Uterus (tissue), 4 donors: ENCODE results near the gene ADM5. TPM values are rescaled to one million over a fixed set of nuclear protein-coding genes. Genes with fewer than 3 reads are reported as not detected.
A peak's percentile ranks its signal among the peaks of the same experiment; 100 is the strongest.

Source experiments
- DNase-seq, 2 donors: peaks; one replicate each; pipeline ENCODE4 v3.0.0-alpha.2; 2019 to 2020
- H3K27ac ChIP-seq, 2 donors: fragments of 200-600 bp; sonication (generic); 1 replicate in 1 of 2; 2 replicates in 1 of 2; pipeline ENCODE4 v1.5.1; 2016 to 2018
- H3K27me3 ChIP-seq, 2 donors: fragments of 200-600 bp; sonication (generic); one replicate each; pipeline ENCODE4 v1.5.1; 2018 to 2019; ENCODE audit warnings: control low read depth in 1 of 2
- H3K36me3 ChIP-seq, 2 donors: fragments of 200-600 bp; sonication (generic); one replicate each; pipeline ENCODE4 v1.5.1; 2019; ENCODE audit warnings: control low read depth in 1 of 2
- H3K4me1 ChIP-seq, 2 donors: fragments of 200-600 bp; sonication (generic); one replicate each; pipeline ENCODE4 v1.5.1; 2018 to 2019; ENCODE audit warnings: control low read depth in 1 of 2
- H3K4me3 ChIP-seq, 2 donors: fragments of 200-600 bp; sonication (generic); 1 replicate in 1 of 2; 2 replicates in 1 of 2; pipeline ENCODE4 v1.5.1; 2018 to 2019; ENCODE audit warnings: mild to moderate bottlenecking in 1 of 2
- H3K9me3 ChIP-seq, 2 donors: fragments of 200-600 bp; sonication (generic); one replicate each; pipeline ENCODE4 v1.5.1; 2019; ENCODE audit warnings: control low read depth in 1 of 2
- POLR2A ChIP-seq, 2 donors: fragments of 450-650 bp; IDR thresholded peaks; one replicate each; pipeline ENCODE4 v1.6.1; 2016; ENCODE audit warnings: antibody characterized with exemption in 2 of 2, mild to moderate bottlenecking in 1 of 2, moderate library complexity in 1 of 2
- intact Hi-C: fragments of 100-400 bp; cut with DNase I; formaldehyde crosslinking; loops from one replicate; pipeline ENCODE4 v1.15.1; 2023; ENCODE audit warnings: low total_unique reads
- total RNA-seq, 4 donors: library from RNA; depleted of rRNA in 3 of 4; stranded (reverse); fragments of >200 nt in 3 of 4; gene quantifications; one replicate each; pipeline versions ENCODE4 v1.1.0 to v1.2.4, GENCODE V29; 2014 to 2023
- TF ChIP-seq, protein P1 (sequence below), 4 experiments: fragments of 200-600 bp in 2 of 4; fragments of 450-650 bp in 2 of 4; sonication (generic) in 2 of 4; IDR thresholded peaks; one replicate each; pipeline ENCODE4 v1.5.1; 2016 to 2019; ENCODE audit warnings: antibody characterized with exemption in 4 of 4, mild to moderate bottlenecking in 2 of 4, moderate library complexity in 1 of 4
- donor health status: DM: yes; HTN: yes; CAD: no.

The ADM5 gene, protein sequence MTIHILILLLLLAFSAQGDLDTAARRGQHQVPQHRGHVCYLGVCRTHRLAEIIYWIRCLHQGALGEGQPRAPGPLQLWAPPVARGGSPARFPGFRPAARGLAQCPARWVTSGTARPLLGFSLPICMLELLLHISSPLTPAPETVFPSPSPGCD
- 1 to 10 TPM in 3 of 4 donors, not detected in 1; 1.3 to 6.0 (median 1.5) TPM for total RNA-seq

DNA sequence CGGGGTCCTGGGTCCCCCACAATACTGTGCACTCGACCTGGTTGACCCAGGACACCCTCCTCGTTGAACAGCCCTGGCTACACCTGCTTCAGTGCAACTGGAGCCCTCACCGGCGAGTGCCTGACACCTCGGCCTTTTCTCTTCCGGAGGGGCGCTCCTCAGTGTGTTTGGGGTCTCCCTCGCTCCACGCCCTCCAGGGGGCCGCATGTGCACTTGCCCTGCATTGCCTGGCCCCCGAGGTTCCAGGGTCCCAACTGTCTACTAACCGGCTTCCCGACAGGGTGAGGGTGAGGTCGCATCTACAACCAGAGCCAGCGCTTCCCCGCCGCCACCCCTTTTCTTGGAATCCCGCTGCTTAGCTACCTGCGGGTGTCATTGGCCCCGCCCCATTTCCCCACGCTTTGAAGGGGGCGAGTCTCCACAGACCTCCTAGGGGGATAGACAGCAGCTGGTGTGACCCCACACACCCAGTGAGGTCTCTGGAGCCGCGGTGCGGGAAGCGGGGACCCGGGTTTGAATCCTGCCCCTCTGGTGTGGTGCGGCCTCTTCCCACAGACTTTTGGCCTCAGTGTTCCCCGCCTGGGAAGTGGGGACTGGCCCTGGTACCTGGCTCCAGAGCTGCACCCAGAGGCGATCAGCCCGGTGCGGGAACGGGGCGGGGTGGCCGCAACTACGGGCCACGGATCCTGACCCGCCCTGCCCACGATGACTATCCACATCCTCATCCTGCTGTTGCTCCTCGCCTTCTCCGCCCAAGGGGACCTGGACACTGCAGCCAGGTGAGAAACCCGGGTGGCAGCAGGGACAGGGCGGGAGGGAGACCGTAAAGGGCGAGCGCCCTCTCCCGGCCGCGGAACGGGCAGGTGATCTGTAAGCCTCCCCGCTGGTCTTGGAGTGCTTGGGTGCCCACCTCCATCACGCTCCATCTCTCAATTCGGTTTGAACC, at the start of gene ADM5:
Gene ADM5, plus strand, starts transcription at position 462 of the 946 bp plus-strand sequence. Its CDS starts 244 bp downstream, at position 706.
- no peaks in the 10 kb centered on the region for H3K27me3 ChIP-seq
- H3K4me1 ChIP-seq = peaks cover 0 to 7% of the 10 kb centered on the region in 2 donors
- H3K36me3 ChIP-seq = no peaks in the 10 kb centered on the region
- intact Hi-C loops = no loop called here
- peak within 1 kb of the TSS; percentile 71 to 77 for H3K27ac ChIP-seq
- TF ChIP-seq, protein P1, sequence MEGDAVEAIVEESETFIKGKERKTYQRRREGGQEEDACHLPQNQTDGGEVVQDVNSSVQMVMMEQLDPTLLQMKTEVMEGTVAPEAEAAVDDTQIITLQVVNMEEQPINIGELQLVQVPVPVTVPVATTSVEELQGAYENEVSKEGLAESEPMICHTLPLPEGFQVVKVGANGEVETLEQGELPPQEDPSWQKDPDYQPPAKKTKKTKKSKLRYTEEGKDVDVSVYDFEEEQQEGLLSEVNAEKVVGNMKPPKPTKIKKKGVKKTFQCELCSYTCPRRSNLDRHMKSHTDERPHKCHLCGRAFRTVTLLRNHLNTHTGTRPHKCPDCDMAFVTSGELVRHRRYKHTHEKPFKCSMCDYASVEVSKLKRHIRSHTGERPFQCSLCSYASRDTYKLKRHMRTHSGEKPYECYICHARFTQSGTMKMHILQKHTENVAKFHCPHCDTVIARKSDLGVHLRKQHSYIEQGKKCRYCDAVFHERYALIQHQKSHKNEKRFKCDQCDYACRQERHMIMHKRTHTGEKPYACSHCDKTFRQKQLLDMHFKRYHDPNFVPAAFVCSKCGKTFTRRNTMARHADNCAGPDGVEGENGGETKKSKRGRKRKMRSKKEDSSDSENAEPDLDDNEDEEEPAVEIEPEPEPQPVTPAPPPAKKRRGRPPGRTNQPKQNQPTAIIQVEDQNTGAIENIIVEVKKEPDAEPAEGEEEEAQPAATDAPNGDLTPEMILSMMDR (IDR thresholded peaks at IDR 0.05) = peak; percentile 39 to 64 (median 49)
- no peak for TF ChIP-seq POLR2A (IDR thresholded peaks at IDR 0.05)
- no peaks in the 10 kb centered on the region for H3K9me3 ChIP-seq
- DNase-seq = peak in 1 of 2 donors; percentile 63
- peak within 1 kb of the TSS; percentile 39 to 44 for H3K4me3 ChIP-seq

DNA sequence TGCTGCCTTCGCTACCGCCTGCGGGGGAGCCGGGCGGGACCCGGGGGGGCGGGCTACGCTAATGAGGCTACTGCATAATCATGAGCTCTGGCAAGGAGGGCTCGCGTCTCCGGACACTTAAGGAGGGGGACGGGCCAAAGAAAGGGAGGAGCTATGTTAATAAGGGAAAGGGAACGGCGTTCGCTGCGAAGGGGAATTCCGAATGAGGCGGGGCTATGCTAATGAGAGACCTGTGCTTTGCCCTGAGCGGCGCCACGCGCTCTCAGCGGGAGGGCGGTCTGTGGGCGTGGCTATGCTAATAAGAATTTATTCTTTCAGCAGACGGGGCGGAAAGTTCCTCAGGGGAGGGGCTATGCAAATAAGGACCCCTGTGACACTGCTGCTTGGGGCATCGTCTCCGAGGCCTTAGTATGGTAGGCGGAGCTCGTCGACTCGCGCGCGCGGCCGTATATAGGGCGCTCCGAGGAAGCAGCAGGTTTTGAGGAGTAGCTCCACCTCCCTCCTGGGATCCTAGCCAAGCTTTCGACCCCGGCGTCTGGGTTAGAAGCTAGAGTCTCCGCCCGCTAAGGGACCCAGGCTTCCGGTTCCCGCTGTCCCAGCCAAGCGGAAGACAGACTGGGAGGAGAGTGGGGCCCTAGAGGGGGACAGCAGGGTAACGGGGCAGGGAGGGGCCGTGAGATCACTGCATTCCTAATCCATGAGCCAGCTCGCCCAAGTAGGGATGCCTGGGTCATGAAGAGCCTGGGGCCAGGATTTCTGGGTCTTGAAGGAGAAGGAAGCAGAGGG, 49.1 kb upstream of the ADM5 start, which contains the start of gene RRAS:
Gene RRAS, minus strand, starts transcription at position 31 of the 786 bp plus-strand sequence. CDS start 45 bp downstream, outside the sequence.
- Histone ChIP-seq H3K36me3 (no peaks in the 10 kb centered on the region), H3K4me3 (peak within 1 kb of the TSS; percentile 72 to 91), H3K9me3 (no peaks in the 10 kb centered on the region), H3K27me3 (no peaks in the 10 kb centered on the region), H3K4me1 (peaks cover 4 to 14% of the 10 kb centered on the region in 2 donors), H3K27ac (peak within 1 kb of the TSS; percentile 97 to 99)
- TF ChIP-seq, protein P1 (IDR thresholded peaks at IDR 0.05) = peak in 1 of 4 experiments; percentile 25
- peak; percentile 75 to 93 for TF ChIP-seq POLR2A (IDR thresholded peaks at IDR 0.05)
- DNase-seq = peak; percentile 99 to 100
- intact Hi-C loops = no loop called here

DNA sequence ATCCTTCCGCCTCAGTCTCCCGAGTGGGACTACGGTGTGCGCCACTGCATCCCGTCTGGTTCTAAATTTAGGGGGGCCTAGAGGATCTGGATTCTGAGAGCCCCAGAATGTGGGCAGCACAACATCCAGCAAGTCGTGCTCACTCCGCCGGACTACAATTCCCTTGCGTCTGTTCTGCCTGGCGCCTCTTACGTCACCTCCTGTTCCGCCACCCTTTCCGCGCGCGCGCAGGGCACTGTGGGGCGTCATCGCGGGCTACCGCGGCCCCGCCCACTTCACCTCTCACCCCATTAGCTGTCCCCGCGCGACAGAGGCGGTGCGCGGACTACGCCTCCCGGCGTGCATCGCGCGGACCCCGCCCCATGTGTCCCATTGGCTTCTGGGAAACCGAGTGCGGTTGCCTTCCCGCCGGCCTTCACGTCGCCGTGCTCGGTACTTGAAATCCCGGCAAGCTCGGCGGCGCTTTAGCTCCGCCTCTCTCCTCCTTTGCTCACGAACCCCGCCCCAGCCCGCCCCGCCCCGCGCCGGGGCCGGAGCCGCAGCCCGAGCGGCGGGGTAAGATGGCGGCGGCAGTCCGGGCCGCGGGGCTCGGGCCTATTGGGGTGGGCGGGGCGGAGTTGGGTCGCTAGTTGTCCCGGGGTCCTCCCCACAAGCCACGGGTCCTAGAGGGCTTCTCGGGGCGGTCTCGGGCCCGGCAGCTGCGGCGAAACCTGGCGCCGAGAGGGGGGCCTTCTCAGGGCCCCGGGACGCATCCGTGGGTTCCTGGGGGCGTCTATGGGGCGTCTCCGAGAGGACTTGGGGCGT, 47.5 kb upstream of the ADM5 start, which contains the start of gene SCAF1:
Gene SCAF1, plus strand, starts transcription at position 522 of the 804 bp plus-strand sequence. CDS start 2,818 bp downstream, outside the sequence.
- intact Hi-C loops = no loop called here
- DNase-seq = peak; percentile 99
- peak; percentile 99 for TF ChIP-seq POLR2A (IDR thresholded peaks at IDR 0.05)
- TF ChIP-seq, protein P1 (IDR thresholded peaks at IDR 0.05) = peak in 2 of 4 experiments; percentile 22 to 24
- Histone ChIP-seq H3K27me3 (no peaks in the 10 kb centered on the region), H3K36me3 (no peaks in the 10 kb centered on the region), H3K9me3 (no peaks in the 10 kb centered on the region), H3K4me1 (peaks cover 4 to 14% of the 10 kb centered on the region in 2 donors), H3K27ac (peak within 1 kb of the TSS; percentile 97 to 99), H3K4me3 (peak within 1 kb of the TSS; percentile 91 to 98)

DNA sequence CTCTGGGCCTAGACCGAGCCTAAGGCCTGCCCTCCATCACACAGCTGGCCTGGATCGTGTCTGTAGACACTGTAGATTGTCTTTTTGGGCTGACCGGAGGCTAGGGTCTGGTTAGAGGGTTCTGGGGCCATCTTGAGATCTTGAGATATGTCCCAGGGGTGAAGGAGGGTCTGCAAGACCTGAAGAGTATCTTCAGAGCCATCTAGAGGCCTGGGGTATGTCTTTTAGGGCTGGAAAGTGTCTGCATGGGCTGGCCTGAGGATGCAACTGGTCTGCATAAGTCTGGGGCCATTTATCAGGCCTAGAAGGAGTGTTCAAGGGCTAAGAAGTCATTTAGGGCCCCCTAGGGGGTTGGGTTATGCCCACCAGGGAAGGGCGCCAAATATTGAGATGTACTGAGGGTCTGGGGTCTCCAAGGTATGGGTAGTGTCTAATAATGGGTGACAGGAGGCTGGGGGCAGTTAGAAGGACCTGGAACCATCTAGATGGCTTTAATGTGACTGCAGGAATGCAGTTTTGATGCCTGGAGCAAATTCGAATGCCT, 46.8 kb upstream of the ADM5 start:
- DNase-seq = no peak
- peak overlapping the region; percentile 91 to 98 for H3K4me3 ChIP-seq
- no peak for TF ChIP-seq POLR2A (IDR thresholded peaks at IDR 0.05)
- TF ChIP-seq, protein P1 (IDR thresholded peaks at IDR 0.05) = no peak
- no peaks in the 10 kb centered on the region for H3K36me3 ChIP-seq
- peaks cover 4 to 14% of the 10 kb centered on the region in 2 donors for H3K4me1 ChIP-seq
- no peaks in the 10 kb centered on the region for H3K27me3 ChIP-seq
- H3K27ac ChIP-seq = peak overlapping the region; percentile 83 to 97
- intact Hi-C loops = no loop called here
- no peaks in the 10 kb centered on the region for H3K9me3 ChIP-seq
